CD14-positive monocyte (primary cell): ENCODE results near the gene SLC36A1. TPM values are rescaled to one million over a fixed set of nuclear protein-coding genes. Genes with fewer than 3 reads are reported as not detected.

Source experiments
- DNase-seq, 3 donors: peaks; one replicate each; pipeline ENCODE4 v3.0.0-alpha.2; 2011 to 2022
- H2AFZ ChIP-seq: 2 replicates; pipeline ENCODE4 v1.6.0; 2012; ENCODE audit warnings: mild to moderate bottlenecking, low read depth, low read length, inconsistent platforms; ENCODE audit not compliant: insufficient read depth, poor library complexity, severe bottlenecking
- H3K27ac ChIP-seq, 2 donors: 1 replicate in 1 of 2; 2 replicates in 1 of 2; pipeline ENCODE4 v1.5.1; 2012 to 2013; ENCODE audit warnings: low read length in 2 of 2, control low read depth in 1 of 2, inconsistent platforms in 1 of 2, low read depth in 1 of 2, mild to moderate bottlenecking in 1 of 2
- H3K27me3 ChIP-seq, 2 donors: one replicate each; pipeline versions ENCODE4 v1.6.0 to v1.6.1; 2011 to 2013; ENCODE audit warnings: low read length in 2 of 2; ENCODE audit not compliant: control insufficient read depth in 2 of 2, insufficient read depth in 2 of 2
- H3K36me3 ChIP-seq, 2 donors: replicated peaks in 1 of 2; 1 replicate in 1 of 2; 2 replicates in 1 of 2; pipeline versions ENCODE4 v1.5.1 to v1.6.1; 2012 to 2013; ENCODE audit warnings: low read length in 2 of 2, control low read depth in 1 of 2, inconsistent platforms in 1 of 2, mild to moderate bottlenecking in 1 of 2; ENCODE audit not compliant: insufficient read depth in 2 of 2, control insufficient read depth in 1 of 2
- H3K4me1 ChIP-seq, 2 donors: 1 replicate in 1 of 2; 2 replicates in 1 of 2; pipeline versions ENCODE4 v1.5.1 to v1.6.1; 2012 to 2013; ENCODE audit warnings: low read length in 2 of 2, control low read depth in 1 of 2, inconsistent platforms in 1 of 2, mild to moderate bottlenecking in 1 of 2, moderate library complexity in 1 of 2; ENCODE audit not compliant: insufficient read depth in 2 of 2, control insufficient read depth in 1 of 2
- H3K4me2 ChIP-seq: replicated peaks from 2 replicates; pipeline ENCODE3; 2012; ENCODE audit warnings: low read length, moderate library complexity, mild to moderate bottlenecking; ENCODE audit not compliant: poor library complexity, severe bottlenecking; ENCODE audit errors: extremely low read depth
- H3K4me3 ChIP-seq, 3 experiments: fragments of 200-600 bp in 1 of 3; sonication (generic) in 1 of 3; replicated peaks in 1 of 3; 1 replicate in 2 of 3; 2 replicates in 1 of 3; pipeline ENCODE4 v1.5.1; 2011 to 2013; ENCODE audit warnings: low read length in 3 of 3, mild to moderate bottlenecking in 3 of 3, control low read depth in 2 of 3, low read depth in 2 of 3, inconsistent platforms in 1 of 3, moderate library complexity in 1 of 3
- H3K79me2 ChIP-seq: 2 replicates; pipeline ENCODE4 v1.6.0; 2012; ENCODE audit warnings: mild to moderate bottlenecking, control low read depth, inconsistent platforms, low read length, moderate library complexity; ENCODE audit not compliant: insufficient read depth
- H3K9ac ChIP-seq: 2 replicates; pipeline ENCODE4 v1.6.0; 2017; ENCODE audit warnings: low read length, mild to moderate bottlenecking; ENCODE audit not compliant: insufficient read depth, poor library complexity, severe bottlenecking
- H3K9me3 ChIP-seq, 2 donors: replicated peaks in 1 of 2; 1 replicate in 1 of 2; 2 replicates in 1 of 2; pipeline versions ENCODE4 v1.5.1 to v1.6.1; 2012 to 2013; ENCODE audit warnings: low read length in 2 of 2, control low read depth in 1 of 2; ENCODE audit not compliant: control insufficient read depth in 1 of 2, insufficient read depth in 1 of 2
- H4K20me1 ChIP-seq: 2 replicates; pipeline ENCODE4 v1.6.0; 2012; ENCODE audit warnings: mild to moderate bottlenecking, low read length, control low read depth, moderate library complexity; ENCODE audit not compliant: insufficient read depth
- H3K27ac Mint-ChIP-seq, 7 donors: one replicate each; pipeline ENCODE4 v1.8.0; 2020; ENCODE audit warnings: mild to moderate bottlenecking in 7 of 7, mixed read lengths in 7 of 7, moderate library complexity in 6 of 7, inconsistent platforms in 2 of 7
- H3K27me3 Mint-ChIP-seq, 3 donors: one replicate each; pipeline ENCODE4 v1.8.0; 2021 to 2022; ENCODE audit warnings: low read depth in 3 of 3, mild to moderate bottlenecking in 3 of 3, mixed read lengths in 3 of 3, moderate library complexity in 3 of 3, inconsistent platforms in 1 of 3
- H3K36me3 Mint-ChIP-seq, 2 donors: one replicate each; pipeline ENCODE4 v1.8.0; 2020; ENCODE audit warnings: mixed read lengths in 2 of 2, inconsistent platforms in 1 of 2, mild to moderate bottlenecking in 1 of 2
- H3K4me1 Mint-ChIP-seq: one replicate; pipeline ENCODE4 v1.8.0; 2020; ENCODE audit warnings: mild to moderate bottlenecking, mixed read lengths
- H3K4me3 Mint-ChIP-seq, 2 donors: one replicate each; pipeline ENCODE4 v1.8.0; 2020; ENCODE audit warnings: mild to moderate bottlenecking in 2 of 2, mixed read lengths in 2 of 2, moderate library complexity in 1 of 2
- H3K9me3 Mint-ChIP-seq, 7 donors: one replicate each; pipeline ENCODE4 v1.8.0; 2020 to 2022; ENCODE audit warnings: mixed read lengths in 7 of 7, mild to moderate bottlenecking in 6 of 7, moderate library complexity in 6 of 7, inconsistent platforms in 2 of 7
- CTCF ChIP-seq: fragments of 200-600 bp; IDR thresholded peaks from one replicate; pipeline ENCODE4 v1.8.0; 2022; ENCODE audit warnings: antibody characterized with exemption, mild to moderate bottlenecking
- WGBS: methylation state at CpG from one replicate; pipeline ENCODE4 v1.1.5; 2013; ENCODE audit warnings: missing lambda C conversion rate; ENCODE audit not compliant: insufficient coverage; 5-methylcytosine and 5-hydroxymethylcytosine counted together
- intact Hi-C, 2 donors: fragments of 100-400 bp; cut with micrococcal nuclease; formaldehyde crosslinking; loops; one replicate each; pipeline versions ENCODE4 v1.15.0 to v1.15.1; 2023
- polyA plus RNA-seq, 3 donors: library from polyadenylated mRNA; depleted of rRNA in 1 of 3; unstranded in 2 of 3; stranded (reverse) in 1 of 3; fragments of 300-500 nt in 2 of 3; fragments of >200 nt in 1 of 3; fragmentation: Illumina TruSeq in 2 of 3; gene quantifications; 1 replicate in 2 of 3; 2 replicates in 1 of 3; pipeline ENCODE4 v1.2.3, GENCODE V29; 2012 to 2021

The SLC36A1 gene
- polyA plus RNA-seq, 3 donors = 5.3 to 29.4 (median 6.8) TPM

GRCh38 chr5:151454166-151454565 lies 6.8 kb downstream of the SLC36A1 start:
- Histone ChIP-seq H3K9me3 (no peaks in the 10 kb centered on the region), H3K4me1 (peaks cover 12 to 16% of the 10 kb centered on the region in 2 donors), H3K4me2 (no peak overlapping the region), H3K36me3 (peaks cover 21 to 57% of the 10 kb centered on the region in 2 donors), H2AFZ (no peak overlapping the region), H3K9ac (no peak overlapping the region), H3K27me3 (no peaks in the 10 kb centered on the region), H3K4me3 (no peak overlapping the region), H4K20me1 (peaks cover 89% of the 10 kb centered on the region), H3K27ac (peak overlapping the region in 1 of 2 donors; percentile 51), H3K79me2 (peaks cover 98% of the 10 kb centered on the region)
- WGBS = 86% methylated on average over 1 of the region's 2 CpGs
- no peak for TF ChIP-seq CTCF
- Mint-ChIP-seq H3K27me3 (no peaks in the 10 kb centered on the region), H3K27ac (peak overlapping the region in 2 of 7 donors; percentile 50 to 53), H3K36me3 (peaks cover 34 to 55% of the 10 kb centered on the region in 2 donors), H3K9me3 (peaks cover 0 to 2% (median 0%) of the 10 kb centered on the region in 7 donors), H3K4me1 (peaks cover 33% of the 10 kb centered on the region), H3K4me3 (no peak overlapping the region)
- intact Hi-C loops = no loop called here
- DNase-seq = no peak

- H3K9ac ChIP-seq = no peak overlapping the region
- intact Hi-C loops = no loop called here
- Mint-ChIP-seq H3K4me1 (peaks cover 26% of the 10 kb centered on the region), H3K9me3 (peaks cover 0 to 2% (median 0%) of the 10 kb centered on the region in 7 donors), H3K4me3 (no peak overlapping the region), H3K27me3 (no peaks in the 10 kb centered on the region), H3K27ac (peak overlapping the region in 2 of 7 donors; percentile 38 to 42), H3K36me3 (peaks cover 35 to 62% of the 10 kb centered on the region in 2 donors)
- no peak overlapping the region for H3K4me2 ChIP-seq
- peaks cover 28 to 64% of the 10 kb centered on the region in 2 donors for H3K36me3 ChIP-seq
- peaks cover 4 to 8% of the 10 kb centered on the region in 2 donors for H3K4me1 ChIP-seq
- DNase-seq = no peak
- WGBS = 80% methylated on average over 1 of the region's 3 CpGs
- no peaks in the 10 kb centered on the region for H3K9me3 ChIP-seq
- H4K20me1 ChIP-seq = peaks cover 88% of the 10 kb centered on the region
- no peaks in the 10 kb centered on the region for H3K27me3 ChIP-seq
- no peak for TF ChIP-seq CTCF
- peak overlapping the region in 1 of 2 donors; percentile 1 for H3K27ac ChIP-seq
- no peak overlapping the region for H3K4me3 ChIP-seq
- H2AFZ ChIP-seq = no peak overlapping the region
- peaks cover 96% of the 10 kb centered on the region for H3K79me2 ChIP-seq
These were observed 7.5 kb downstream of the SLC36A1 start for GRCh38 chr5:151454889-151455288.
